CD4-positive, alpha-beta T cell (primary cell): Measurements from ENCODE around the gene MCCC1. TPM values are rescaled to one million over a fixed set of nuclear protein-coding genes. Genes with fewer than 3 reads are reported as not detected.
A peak's percentile ranks its signal among the peaks of the same experiment; 100 is the strongest.

ENCODE experiments used
- ATAC-seq: fragments of 200-7000 bp; cut with Tn5 transposase; one replicate; pipeline ENCODE4 v1.10.0; 2022; ENCODE audit warnings: mild to moderate bottlenecking; ENCODE audit not compliant: poor library complexity
- CTCF ChIA-PET: fragments of 350-600 bp; sonication (Branson Sonifier 250); formaldehyde crosslinking; loops from one replicate; lab custom pipeline; 2021; ENCODE audit warnings: antibody characterized with exemption, inconsistent platforms; lab: Charles Lee
- POLR2A ChIA-PET: fragments of 350-600 bp; sonication (Branson Sonifier 250); formaldehyde crosslinking; loops from one replicate; lab custom pipeline; 2021; ENCODE audit warnings: antibody characterized with exemption, inconsistent platforms; lab: Charles Lee
- DNase-seq, 14 experiments: peaks; one replicate each; pipeline ENCODE4 v3.0.0-alpha.2; 2013 to 2020; ENCODE audit warnings: mixed read lengths in 2 of 14
- H3K27ac ChIP-seq, 2 donors: one replicate each; pipeline versions ENCODE4 v1.5.1 to v1.7.0; 2013; ENCODE audit warnings: low read length in 2 of 2, low read depth in 1 of 2, mild to moderate bottlenecking in 1 of 2
- H3K27me3 ChIP-seq, 2 experiments: 1 replicate in 1 of 2; 2 replicates in 1 of 2; pipeline versions ENCODE4 v1.6.1 to v1.7.0; 2013; ENCODE audit warnings: low read length in 2 of 2, control low read depth in 1 of 2, mild to moderate bottlenecking in 1 of 2, moderate library complexity in 1 of 2; ENCODE audit not compliant: insufficient read depth in 2 of 2, control insufficient read depth in 1 of 2
- H3K36me3 ChIP-seq: one replicate; pipeline ENCODE4 v1.6.1; 2013; ENCODE audit warnings: low read length, control low read depth; ENCODE audit not compliant: insufficient read depth
- H3K4me1 ChIP-seq: one replicate; pipeline ENCODE4 v1.6.1; 2013; ENCODE audit warnings: low read length, control low read depth; ENCODE audit not compliant: insufficient read depth
- H3K4me3 ChIP-seq: one replicate; pipeline ENCODE4 v1.5.1; 2013; ENCODE audit warnings: mild to moderate bottlenecking, low read length, moderate library complexity
- H3K9me3 ChIP-seq, 2 experiments: 1 replicate in 1 of 2; 2 replicates in 1 of 2; pipeline versions ENCODE4 v1.6.1 to v1.7.0; 2013; ENCODE audit warnings: low read length in 2 of 2, mild to moderate bottlenecking in 2 of 2, control low read depth in 1 of 2, moderate library complexity in 1 of 2; ENCODE audit not compliant: control insufficient read depth in 1 of 2, insufficient read depth in 1 of 2
- H3K27ac Mint-ChIP-seq: one replicate; pipeline ENCODE4 v1.8.0; 2020; ENCODE audit warnings: mixed read lengths
- H3K27me3 Mint-ChIP-seq: one replicate; pipeline ENCODE4 v1.8.0; 2021; ENCODE audit warnings: mixed read lengths
- H3K36me3 Mint-ChIP-seq: one replicate; pipeline ENCODE4 v1.8.0; 2021; ENCODE audit warnings: low read depth, mixed read lengths
- H3K4me1 Mint-ChIP-seq: one replicate; pipeline ENCODE4 v1.8.0; 2021; ENCODE audit warnings: low read depth, mixed read lengths
- H3K4me3 Mint-ChIP-seq: one replicate; pipeline ENCODE4 v1.8.0; 2020; ENCODE audit warnings: mild to moderate bottlenecking, mixed read lengths
- H3K9me3 Mint-ChIP-seq: one replicate; pipeline ENCODE4 v1.8.0; 2020; ENCODE audit warnings: mixed read lengths
- CTCF ChIP-seq: fragments of 200-600 bp; IDR thresholded peaks from one replicate; pipeline ENCODE4 v1.8.0; 2022; ENCODE audit warnings: antibody characterized with exemption, mild to moderate bottlenecking
- intact Hi-C, 2 experiments: fragments of 100-400 bp; cut with DNase I in 1 of 2; cut with micrococcal nuclease in 1 of 2; formaldehyde crosslinking; loops; one replicate each; pipeline versions ENCODE4 v1.15.1 to v1.9.0; 2023 to 2025; cut with DNase I, micrococcal nuclease
- polyA plus RNA-seq, 2 donors: library from polyadenylated mRNA; unstranded; fragments of 120-200 nt; gene quantifications; one replicate each; pipeline ENCODE4 v1.2.1, GENCODE V29; 2013
- total RNA-seq, 174 experiments: library from RNA in 2 of 174; stranded (reverse) in 2 of 174; gene quantifications; one replicate each; pipeline ENCODE4 v1.2.3 and lab custom pipeline; 2021 to 2026

MCCC1 gene
- total RNA-seq = 10 to 100 TPM; 16.4 to 16.7 TPM
- polyA plus RNA-seq (2013, experiment 1 of 2) = 17.1 TPM
- 18.2 TPM for polyA plus RNA-seq (2013, experiment 2 of 2)
- 9.1 to 47.5 (median 31.3) reads per million in 172 experiments for total RNA-seq (lab: John Stamatoyannopoulos, UW)

- Histone ChIP-seq H3K4me1 (peaks cover 18% of the 10 kb centered on the region), H3K9me3 (no peaks in the 10 kb centered on the region), H3K27me3 (no peaks in the 10 kb centered on the region), H3K36me3 (no peaks in the 10 kb centered on the region), H3K27ac (peak within 1 kb of the TSS; percentile 80 to 81), H3K4me3 (peak within 1 kb of the TSS; percentile 87)
- Mint-ChIP-seq H3K4me1 (peaks cover 46% of the 10 kb centered on the region), H3K9me3 (no peaks in the 10 kb centered on the region), H3K27me3 (no peaks in the 10 kb centered on the region), H3K27ac (peak within 1 kb of the TSS; percentile 96), H3K4me3 (peak within 1 kb of the TSS; percentile 99), H3K36me3 (peaks cover 25% of the 10 kb centered on the region)
- intact Hi-C loops = loop anchor here in 1 of 2 experiments (5.0 to 10.0 kb wide), 2 partner anchors 307 to 1716 kb away; partner anchors contain the start of genes ATP11B and VPS8
- ATAC-seq = peak; percentile 97
- ChIA-PET CTCF (no interaction called here), POLR2A (interaction anchor here (1.0 to 1.8 kb wide), 8 partner anchors 10 to 538 kb away, joined by 3 to 8 read pairs (median 3); partner anchors contain the start of gene LAMP3)
- TF ChIP-seq CTCF = no peak
- DNase-seq = peak; percentile 92 to 99 (median 96)
These were observed at the start of gene MCCC1 for GRCh38 chr3:183099026-183099837. Gene MCCC1 (minus strand): TSS chr3:183099496. CDS start chr3:183099440, 56 bp downstream.

- Histone ChIP-seq H3K27me3 (no peaks in the 10 kb centered on the region), H3K27ac (no peak overlapping the region), H3K36me3 (no peaks in the 10 kb centered on the region), H3K4me1 (no peaks in the 10 kb centered on the region), H3K4me3 (no peak overlapping the region), H3K9me3 (no peaks in the 10 kb centered on the region)
- Mint-ChIP-seq H3K36me3 (no peaks in the 10 kb centered on the region), H3K4me3 (no peak overlapping the region), H3K27me3 (no peaks in the 10 kb centered on the region), H3K27ac (no peak overlapping the region), H3K4me1 (no peaks in the 10 kb centered on the region), H3K9me3 (no peaks in the 10 kb centered on the region)
- ATAC-seq = no peak
- no peak for DNase-seq
- POLR2A ChIA-PET = no interaction called here
- intact Hi-C loops = no loop called here
- no peak for TF ChIP-seq CTCF
- CTCF ChIA-PET = no interaction called here
These were observed 48.8 kb upstream of the MCCC1 start for GRCh38 chr3:183148056-183148455.

GRCh38 chr3:183144363-183144762, 45.1 kb upstream of the MCCC1 start:
- H3K4me1 Mint-ChIP-seq = no peaks in the 10 kb centered on the region
- no peaks in the 10 kb centered on the region for H3K9me3 Mint-ChIP-seq
- Histone ChIP-seq H3K4me3 (no peak overlapping the region), H3K36me3 (no peaks in the 10 kb centered on the region), H3K27ac (no peak overlapping the region), H3K4me1 (no peaks in the 10 kb centered on the region), H3K9me3 (no peaks in the 10 kb centered on the region), H3K27me3 (no peaks in the 10 kb centered on the region)
- DNase-seq (no peak), ATAC-seq (no peak)
- no peak overlapping the region for H3K4me3 Mint-ChIP-seq
- POLR2A ChIA-PET = no interaction called here
- CTCF ChIA-PET = interaction anchor here (0.5 kb wide), 1 partner anchor 14 kb away, joined by 3 read pairs; no protein-coding TSS in a partner anchor
- H3K27ac Mint-ChIP-seq = no peak overlapping the region
- TF ChIP-seq CTCF = no peak
- no peaks in the 10 kb centered on the region for H3K27me3 Mint-ChIP-seq
- intact Hi-C loops = no loop called here
- no peaks in the 10 kb centered on the region for H3K36me3 Mint-ChIP-seq
